ENCODE results near the gene GTF2A1.

DNA sequence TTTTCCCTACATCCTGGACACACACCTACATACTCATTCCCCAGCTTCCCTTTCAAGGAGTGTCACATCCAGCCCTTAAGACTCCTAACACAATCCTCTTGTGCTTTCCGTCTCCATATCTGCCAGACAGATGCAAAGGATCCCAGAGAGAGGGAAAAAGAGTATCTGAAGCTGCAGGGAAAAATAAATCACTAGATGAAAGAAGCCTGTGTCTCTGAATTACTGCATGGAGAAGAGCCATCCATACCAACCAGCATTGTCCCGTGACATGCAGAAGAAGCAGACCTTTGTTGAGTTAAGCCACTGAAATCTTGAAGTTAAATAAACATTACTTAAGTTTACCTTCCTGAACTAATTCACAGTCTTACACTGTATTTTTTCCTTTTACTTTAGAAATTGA is 54.6 kb downstream of the GTF2A1 start:
- TF ChIP-seq CTCF (IDR thresholded peaks at IDR 0.05) (no peak), POLR2AphosphoS5 (IDR thresholded peaks at IDR 0.05) (no peak), POLR2A (IDR thresholded peaks at IDR 0.05) (no peak), EP300 (IDR thresholded peaks at IDR 0.05; ENCODE audit: low read depth) (no peak)

All from transverse colon (tissue), 4 donors.